Parathyroid adenoma (tissue), 2 donors: ENCODE results near the gene EPS8.

Experiments
- H2AFZ ChIP-seq: fragments of 300-600 bp; sonication (generic); one replicate; pipeline ENCODE4 v1.7.0; 2017; ENCODE audit warnings: antibody characterized with exemption, mild to moderate bottlenecking
- H3K27ac ChIP-seq: fragments of 300-600 bp; sonication (generic); one replicate; pipeline ENCODE4 v1.7.0; 2017
- H3K27me3 ChIP-seq: fragments of 300-600 bp; sonication (generic); one replicate; pipeline ENCODE4 v1.7.0; 2017; ENCODE audit warnings: low read length; ENCODE audit not compliant: control insufficient read depth, insufficient read depth
- H3K36me3 ChIP-seq: fragments of 300-600 bp; sonication (generic); one replicate; pipeline ENCODE4 v1.7.0; 2017; ENCODE audit warnings: low read length; ENCODE audit not compliant: control insufficient read depth, insufficient read depth
- H3K4me1 ChIP-seq: fragments of 300-600 bp; sonication (generic); one replicate; pipeline ENCODE4 v1.7.0; 2017; ENCODE audit warnings: control low read depth
- H3K4me2 ChIP-seq: fragments of 300-600 bp; sonication (generic); one replicate; pipeline ENCODE4 v1.7.0; 2017; ENCODE audit warnings: low read length
- H3K4me3 ChIP-seq: fragments of 300-600 bp; sonication (generic); one replicate; pipeline ENCODE4 v1.7.0; 2017; ENCODE audit warnings: low read depth, low read length
- H3K79me2 ChIP-seq: fragments of 300-600 bp; sonication (generic); one replicate; pipeline ENCODE4 v1.7.0; 2017; ENCODE audit warnings: control low read depth
- H3K9ac ChIP-seq: fragments of 300-600 bp; sonication (generic); one replicate; pipeline ENCODE4 v1.7.0; 2017; ENCODE audit warnings: mild to moderate bottlenecking
- H3K9me3 ChIP-seq: fragments of 300-600 bp; sonication (generic); one replicate; pipeline ENCODE4 v1.7.0; 2017; ENCODE audit warnings: low read length; ENCODE audit not compliant: control insufficient read depth
- CTCF ChIP-seq: fragments of 300-600 bp; sonication (generic); IDR thresholded peaks from one replicate; pipeline ENCODE4 v1.7.0; 2017; ENCODE audit warnings: antibody characterized with exemption, mild to moderate bottlenecking
- donor health status: primary hyperparathyroidism.

EPS8 gene

GRCh38 chr12:15575671-15576541 is 213.3 kb downstream of the EPS8 start:
- no peaks in the 10 kb centered on the region for H3K9me3 ChIP-seq
- no peaks in the 10 kb centered on the region for H3K27me3 ChIP-seq
- H3K36me3 ChIP-seq = no peaks in the 10 kb centered on the region
- no peaks in the 10 kb centered on the region for H3K79me2 ChIP-seq
- H3K4me3 ChIP-seq = no peak overlapping the region
- no peak overlapping the region for H3K4me2 ChIP-seq
- no peak for TF ChIP-seq CTCF
- no peak overlapping the region for H3K27ac ChIP-seq
- H3K4me1 ChIP-seq = no peaks in the 10 kb centered on the region
- no peak overlapping the region for H2AFZ ChIP-seq
- no peak overlapping the region for H3K9ac ChIP-seq

- no peaks in the 10 kb centered on the region for H3K36me3 ChIP-seq
- no peaks in the 10 kb centered on the region for H3K27me3 ChIP-seq
- H3K9ac ChIP-seq = no peak overlapping the region
- H2AFZ ChIP-seq = no peak overlapping the region
- no peaks in the 10 kb centered on the region for H3K79me2 ChIP-seq
- TF ChIP-seq CTCF = no peak
- no peak overlapping the region for H3K27ac ChIP-seq
- H3K4me1 ChIP-seq = no peaks in the 10 kb centered on the region
- no peaks in the 10 kb centered on the region for H3K9me3 ChIP-seq
- no peak overlapping the region for H3K4me2 ChIP-seq
- no peak overlapping the region for H3K4me3 ChIP-seq
Measured at GRCh38 chr12:15574353-15574752, 214.8 kb downstream of the EPS8 start.
